GM18870 (cell line): Measurements from ENCODE around the gene XBP1.
"Not testable (repeated sequence)": the region's sequence is repeated elsewhere in the genome, so short reads cannot be mapped to it uniquely, and the experiment has no call there.

Experiments
- ATAC-seq: cut with Tn5 transposase; IDR thresholded peaks from one replicate; pipeline ENCODE4 v1.9.1; 2021; ENCODE audit warnings: moderate library complexity; ENCODE audit not compliant: unreplicated experiment

The XBP1 gene

DNA sequence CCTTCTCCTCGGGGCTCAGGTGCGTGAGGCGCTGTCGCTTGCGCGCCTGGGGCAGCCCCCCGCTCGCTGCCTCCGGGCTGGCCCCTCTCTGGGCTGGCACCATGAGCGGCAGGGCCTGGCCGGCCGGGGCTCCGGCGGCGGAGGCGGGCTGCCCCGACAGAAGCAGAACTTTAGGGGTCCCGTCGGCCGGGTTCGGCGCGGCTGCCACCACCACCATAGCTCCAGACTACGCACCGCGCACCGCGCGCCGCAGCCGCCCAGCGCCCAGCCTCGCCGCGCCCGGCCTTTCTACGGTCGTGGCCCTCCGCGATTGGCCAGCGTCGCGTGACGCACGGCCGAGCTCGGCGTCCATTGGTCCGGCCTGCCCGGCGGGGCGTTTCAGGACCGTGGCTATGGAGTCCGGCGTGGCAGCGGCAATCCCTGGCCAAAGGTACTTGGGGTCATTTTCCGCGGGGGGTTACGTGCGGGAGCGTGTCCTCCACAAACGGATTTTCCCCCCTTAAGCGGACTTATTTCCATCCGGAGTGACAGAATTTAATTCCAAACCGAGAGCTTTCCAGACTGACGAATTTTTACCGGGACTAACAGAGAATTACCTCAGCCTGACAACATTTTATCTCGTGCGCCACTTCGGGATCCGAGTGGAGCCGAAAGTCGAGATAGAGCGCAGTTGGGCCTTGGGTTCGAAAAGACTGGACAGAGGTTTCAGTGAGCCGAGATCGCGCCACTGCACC lies at the start of gene XBP1:
Gene XBP1, minus strand, starts transcription at position 262 of the 734 bp plus-strand sequence.
- peak; percentile 42 for ATAC-seq

DNA sequence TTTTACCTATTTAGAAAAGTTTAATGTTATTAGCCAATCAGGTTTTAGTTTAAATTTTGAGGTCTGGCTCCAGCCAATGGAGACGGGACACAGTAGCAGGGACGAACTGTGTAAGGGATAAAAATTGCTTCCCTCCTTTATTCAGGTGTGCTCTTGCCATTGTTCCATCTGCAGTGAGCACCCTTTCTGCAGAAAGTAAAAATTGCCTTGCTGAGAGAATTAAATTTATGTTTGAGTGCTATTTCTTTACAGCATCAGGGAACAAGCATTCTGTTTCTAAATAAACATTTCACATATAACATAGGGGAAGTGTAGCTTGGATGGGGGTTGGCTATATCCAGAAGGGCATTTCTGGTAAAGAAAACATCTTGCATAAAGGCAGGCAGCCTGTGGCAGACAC lies 46.6 kb upstream of the XBP1 start:
- ATAC-seq: no peak

DNA sequence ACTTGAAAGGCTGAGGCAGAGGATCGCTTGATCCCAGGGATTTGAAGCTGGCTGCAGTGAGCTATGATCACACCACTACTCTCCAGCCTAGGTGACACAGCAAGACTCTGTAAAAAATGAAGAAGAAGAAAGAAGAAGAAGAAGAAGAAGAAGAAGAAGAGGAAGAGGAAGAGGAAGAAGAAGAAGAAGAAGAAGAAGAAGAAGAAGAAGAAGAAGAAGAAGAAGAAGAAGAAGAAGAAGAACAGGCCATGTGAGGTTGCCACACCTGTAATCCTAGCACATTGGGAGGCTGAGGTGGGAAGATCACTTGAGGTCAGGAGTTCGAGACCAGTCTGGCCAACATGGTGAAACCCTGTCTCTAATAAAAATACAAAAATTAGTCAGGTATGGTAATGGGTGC lies 43.9 kb upstream of the XBP1 start:
- not testable (repeated sequence) for ATAC-seq

DNA sequence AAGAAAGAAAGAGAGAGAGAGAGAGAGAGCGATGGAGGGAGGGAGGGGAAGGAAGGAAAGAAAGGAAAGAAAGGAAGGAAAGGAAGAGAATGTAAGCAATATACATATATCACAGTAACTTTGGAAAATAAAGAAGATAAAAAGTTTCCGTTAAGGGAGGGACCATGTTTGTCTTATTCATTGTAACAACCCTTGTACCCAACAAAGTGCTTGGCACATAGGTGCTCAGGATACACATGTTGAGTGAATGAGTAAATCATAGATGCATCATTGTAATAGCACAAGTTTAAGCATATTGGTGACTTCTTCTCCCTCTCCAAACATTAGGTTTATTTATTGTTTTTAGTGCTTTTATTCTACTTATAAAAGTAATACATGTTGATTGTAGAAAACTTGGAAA lies 43.3 kb upstream of the XBP1 start:
- ATAC-seq: no peak

DNA sequence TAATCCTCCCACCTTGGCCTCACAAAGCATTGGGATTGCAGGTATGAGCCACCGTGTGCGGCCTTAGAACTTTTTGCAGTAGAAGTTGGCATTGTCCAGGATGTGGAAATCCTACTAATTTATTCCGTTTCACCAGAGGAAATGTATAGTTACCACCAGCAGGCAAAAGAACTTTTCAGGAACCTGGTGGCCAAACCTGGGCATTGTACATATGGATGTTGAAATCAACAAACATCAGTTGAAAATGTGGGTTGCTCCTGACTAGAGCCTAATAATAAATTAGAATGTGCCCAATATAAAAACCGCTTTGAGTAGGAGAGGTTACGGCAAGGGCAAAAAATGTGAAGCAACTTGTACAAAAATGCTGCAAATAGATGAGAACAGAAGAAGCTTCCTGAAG lies 40.7 kb upstream of the XBP1 start:
- no peak for ATAC-seq

DNA sequence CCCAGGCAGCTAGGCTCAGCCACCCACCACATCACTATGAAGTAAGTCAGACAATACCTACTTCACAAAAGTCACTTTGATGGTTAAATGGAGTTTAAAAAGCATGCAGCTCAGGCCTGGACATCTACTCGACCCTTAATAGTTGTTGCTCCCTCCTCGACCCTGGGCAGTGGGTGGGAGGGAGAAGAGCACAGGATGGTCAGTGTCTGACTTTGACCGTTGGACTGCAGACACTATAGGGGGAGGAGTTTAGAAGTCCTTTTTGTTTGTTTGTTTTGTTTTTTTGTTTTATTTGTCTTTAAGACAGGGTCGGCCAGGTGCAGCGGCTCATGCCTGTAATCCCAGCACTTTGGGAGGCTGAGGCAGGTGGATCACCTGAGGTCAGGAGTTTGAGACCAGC lies 38.6 kb upstream of the XBP1 start:
- ATAC-seq: no peak

DNA sequence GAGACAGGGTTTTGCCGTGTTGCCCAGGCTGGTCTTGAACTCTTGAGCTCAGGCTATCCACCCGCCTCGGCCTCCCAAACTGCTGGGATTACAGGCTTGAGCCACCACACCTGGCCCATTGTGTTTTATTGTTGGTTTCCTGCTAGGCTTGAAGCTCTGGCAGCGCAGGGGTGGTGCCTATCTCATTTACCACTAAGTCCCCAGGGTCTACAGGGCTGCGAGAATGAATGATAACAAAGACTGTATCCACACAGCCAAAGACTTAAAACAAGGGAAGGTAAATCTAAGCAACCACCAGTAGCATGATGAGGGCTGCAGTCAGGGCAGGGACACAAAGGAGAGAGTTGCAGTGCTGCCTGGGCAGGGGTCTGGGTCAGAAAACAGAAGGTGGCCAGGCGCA lies 37.3 kb upstream of the XBP1 start:
- no peak for ATAC-seq

DNA sequence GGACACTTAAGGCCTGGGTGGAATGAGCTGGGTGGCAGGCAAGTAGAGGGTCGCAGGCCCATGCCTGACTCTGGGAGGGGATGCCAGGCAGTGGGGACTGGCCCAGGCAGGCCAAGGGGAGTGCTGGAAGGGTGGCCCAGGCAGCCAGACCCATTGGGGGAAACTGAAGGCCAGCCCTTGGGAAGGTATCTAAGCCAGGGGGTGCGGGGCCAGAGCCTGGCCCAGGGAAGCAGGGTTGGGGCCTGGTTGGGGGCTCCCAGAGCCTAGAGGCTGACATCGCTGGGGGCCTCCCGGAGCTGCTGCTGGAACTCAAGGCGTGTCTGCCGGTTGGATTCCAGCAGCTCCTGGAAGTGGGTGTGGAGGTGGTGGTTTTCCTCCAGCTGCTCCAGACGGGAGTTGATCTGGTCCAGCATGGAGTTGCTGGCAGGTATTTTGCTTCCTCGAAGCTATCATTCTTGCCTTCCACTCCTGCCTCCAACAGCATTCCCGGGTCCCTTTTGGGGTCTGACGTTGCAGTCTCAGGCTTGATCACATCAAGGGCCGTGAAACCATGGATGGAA lies 35.3 kb upstream of the XBP1 start:
- ATAC-seq: no peak

DNA sequence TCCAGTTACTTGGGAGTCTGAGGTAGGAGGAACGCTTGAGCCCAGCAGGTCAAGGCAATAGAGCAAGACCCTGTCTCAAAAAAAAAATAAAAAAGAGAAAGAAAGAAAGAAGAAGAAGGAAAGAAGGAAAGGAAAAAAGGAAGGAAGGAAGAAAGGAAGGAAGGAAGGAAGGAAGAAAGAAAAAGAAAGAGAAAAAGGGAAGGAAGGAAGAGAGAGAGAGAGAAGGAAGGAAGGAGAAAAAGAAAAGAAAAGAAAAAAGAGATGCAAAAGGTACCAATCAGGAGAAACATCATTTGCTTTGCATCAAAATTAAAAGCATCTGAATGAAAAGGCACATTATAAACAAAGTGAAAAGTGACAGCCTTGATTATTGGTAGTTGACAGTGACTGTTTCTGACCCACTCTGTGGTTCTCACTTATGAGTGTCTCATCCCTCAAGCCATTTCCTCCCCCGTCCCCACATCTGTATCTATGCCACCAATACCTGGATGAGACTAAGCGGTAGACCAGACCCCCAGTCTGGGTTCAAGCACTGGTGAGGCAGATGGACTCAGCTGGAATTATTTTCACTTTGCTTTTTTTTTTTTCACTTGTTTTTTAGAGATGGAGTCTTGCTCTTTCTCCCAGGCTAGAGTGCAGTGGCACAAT lies 33.0 kb upstream of the XBP1 start:
- no peak for ATAC-seq

DNA sequence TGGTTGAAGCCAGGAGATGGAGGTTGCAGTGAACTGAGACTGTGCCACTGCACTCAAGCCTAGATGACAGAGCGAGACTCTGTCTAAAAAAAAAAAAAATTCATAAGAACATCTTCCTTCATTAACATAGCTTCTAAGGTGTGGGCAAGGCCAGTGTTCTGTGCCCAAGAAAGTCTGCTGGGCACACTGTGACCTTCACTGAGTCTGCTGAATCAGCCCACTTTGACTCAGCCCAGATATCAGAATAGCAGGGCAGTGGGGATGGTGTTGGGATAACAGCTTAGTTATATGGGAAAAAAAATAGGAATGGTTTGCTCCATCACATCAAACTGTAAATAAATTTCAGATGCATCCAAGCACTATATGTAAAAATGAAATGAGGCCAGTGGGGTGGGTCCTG lies 32.4 kb upstream of the XBP1 start:
- no peak for ATAC-seq

DNA sequence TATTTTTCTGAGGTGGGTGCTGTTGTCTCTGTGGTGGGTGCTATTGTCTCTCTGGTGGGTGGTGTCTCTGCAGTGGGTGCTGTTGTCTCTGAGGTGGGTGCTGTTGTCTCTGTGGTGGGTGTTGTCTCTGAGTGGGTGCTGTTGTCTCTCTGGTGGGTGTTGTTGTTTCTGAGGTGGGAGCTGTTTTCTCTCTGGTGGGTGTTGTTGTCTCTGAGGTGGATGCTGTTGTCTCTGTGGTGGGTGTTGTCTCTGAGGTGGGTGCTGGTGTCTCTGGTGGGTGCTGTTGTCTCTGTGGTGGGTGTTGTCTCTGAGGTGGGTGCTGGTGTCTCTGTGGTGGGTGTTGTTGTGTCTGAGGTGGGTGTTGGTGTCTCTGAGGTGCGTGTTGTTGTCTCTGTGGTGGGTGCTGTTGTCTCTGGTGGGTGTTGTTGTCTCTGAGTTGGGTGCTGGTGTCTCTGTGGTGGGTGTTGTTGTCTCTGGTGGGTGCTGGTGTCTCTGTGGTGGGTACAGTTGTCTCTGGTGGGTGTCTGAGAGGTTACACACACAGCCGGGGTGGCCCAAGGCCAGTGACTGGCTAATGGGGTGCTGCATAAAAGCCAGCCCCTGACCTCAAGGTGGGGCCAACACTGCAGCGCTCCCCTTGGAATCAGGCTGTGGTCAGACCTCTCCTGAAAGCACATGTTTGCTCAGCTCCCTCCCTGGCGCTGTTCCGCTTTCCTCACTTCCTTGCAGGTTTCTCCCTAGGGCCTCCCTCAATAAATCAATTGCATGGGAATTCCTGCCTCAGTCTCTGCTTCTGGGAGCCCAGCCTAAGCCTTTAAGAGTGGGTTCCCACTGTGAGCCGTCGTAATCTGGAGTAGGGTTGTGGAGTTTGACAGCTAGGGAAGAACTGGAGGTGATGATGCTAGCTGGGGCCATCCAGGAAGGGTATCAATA lies 31.0 kb upstream of the XBP1 start:
- no peak for ATAC-seq

DNA sequence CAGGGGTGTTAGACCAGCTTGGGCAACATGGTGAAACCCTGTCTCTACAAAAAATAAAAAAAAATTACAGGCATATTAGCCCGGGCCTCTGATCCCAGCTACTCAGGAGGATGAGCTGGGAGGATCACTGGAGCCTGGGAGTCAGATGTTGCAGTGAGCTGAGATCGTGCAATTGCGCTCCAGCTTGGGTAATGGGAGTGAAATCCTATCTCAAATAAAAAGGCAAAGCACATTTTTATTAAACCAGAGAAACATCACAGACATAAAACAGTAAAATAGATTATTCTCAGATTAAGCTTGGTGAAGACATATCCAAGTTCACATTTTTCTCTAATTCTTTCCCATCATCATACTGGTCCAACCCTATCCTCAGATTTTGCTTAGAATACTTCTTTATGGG lies 30.1 kb upstream of the XBP1 start:
- ATAC-seq: no peak

DNA sequence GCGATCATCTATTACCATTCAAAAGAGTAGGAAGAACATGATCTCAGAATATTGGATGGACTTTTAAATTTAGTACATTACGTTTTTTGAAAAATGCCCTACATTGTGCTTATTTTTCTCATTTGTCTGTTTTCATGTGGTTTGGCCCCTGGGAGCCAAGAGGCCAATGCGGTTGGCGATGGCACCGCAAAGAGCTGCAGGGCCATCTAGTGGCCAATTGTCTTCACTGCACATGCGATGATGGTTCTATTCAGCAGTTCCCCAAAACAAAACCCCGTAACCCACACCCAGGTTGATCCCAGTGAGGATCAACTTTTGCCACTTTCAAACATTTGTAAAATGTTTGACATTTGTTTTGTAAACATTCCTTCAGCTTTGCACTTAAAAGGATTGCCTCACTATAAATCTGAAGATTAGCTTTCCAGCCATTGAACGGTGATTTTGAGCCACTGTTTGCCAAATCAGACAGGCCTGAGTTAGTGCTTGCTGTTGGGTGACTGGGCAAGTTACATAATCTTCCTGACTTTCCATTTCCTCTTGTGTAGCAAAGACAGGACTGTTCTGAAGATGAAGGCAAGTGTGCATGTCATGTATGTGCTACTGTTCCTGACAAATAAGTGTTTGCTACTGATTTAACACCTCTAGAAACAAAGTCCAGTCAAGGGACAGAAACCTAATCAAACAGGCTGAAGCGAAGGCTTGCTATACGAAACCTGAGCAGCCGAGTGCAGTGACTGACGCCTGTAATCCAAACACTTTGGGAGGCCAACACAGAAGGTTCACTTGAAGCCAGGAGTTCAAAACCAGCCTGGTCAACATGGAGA lies 29.2 kb upstream of the XBP1 start:
- no peak for ATAC-seq

DNA sequence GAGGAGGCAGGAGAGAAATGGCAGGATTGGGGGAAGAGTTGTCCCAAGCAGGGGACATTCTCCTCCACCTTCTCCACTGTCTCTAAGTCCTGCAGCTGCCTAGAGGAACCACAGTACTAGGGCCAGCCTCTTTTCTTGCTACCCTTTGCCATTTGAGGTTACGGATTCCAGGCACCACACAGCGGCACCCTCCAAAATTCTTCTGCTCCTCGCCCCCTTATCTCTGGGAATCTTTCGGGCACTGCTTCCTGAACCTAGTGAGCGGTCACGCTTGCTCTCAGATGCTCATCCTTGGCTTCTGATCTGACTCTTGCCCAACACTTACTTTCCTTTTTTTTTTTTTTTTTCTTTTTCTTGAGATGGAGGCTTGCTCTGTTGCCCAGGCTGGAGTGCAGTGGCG lies 26.6 kb upstream of the XBP1 start:
- ATAC-seq: no peak

DNA sequence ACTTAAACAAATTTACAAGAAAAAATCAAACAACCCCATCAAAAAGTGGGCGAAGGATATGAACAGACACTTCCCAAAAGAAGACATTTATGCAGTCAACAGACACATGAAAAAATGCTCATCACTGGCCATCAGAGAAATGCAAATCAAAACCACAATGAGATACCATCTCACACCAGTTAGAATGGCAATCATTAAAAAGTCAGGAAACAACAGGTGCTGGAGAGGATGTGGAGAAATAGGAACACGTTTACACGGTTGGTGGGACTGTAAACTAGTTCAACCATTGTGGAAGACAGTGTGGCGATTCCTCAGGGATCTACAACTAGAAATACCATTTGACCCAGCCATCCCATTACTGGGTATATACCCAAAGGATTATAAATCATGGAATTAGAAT lies 26.1 kb upstream of the XBP1 start:
- not testable (repeated sequence) for ATAC-seq

DNA sequence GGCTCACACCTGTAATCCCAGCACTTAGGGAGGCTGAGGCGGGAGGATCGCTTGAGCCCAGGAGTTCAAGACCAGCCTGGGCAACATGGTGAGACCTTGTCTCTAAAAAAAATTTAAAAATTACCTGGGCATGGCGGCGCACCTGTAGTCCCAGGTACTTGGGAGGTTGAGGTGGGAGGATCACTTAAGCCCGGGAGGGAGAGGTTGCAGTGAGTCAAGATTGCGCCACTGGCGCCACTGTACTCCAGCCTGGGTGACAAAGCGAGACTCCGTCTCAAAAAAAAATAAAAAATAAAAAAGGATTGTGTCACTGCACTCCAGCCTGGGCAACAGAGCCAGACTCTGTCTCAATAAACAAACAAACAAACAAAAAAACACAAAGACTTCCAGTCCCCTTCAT lies 24.1 kb upstream of the XBP1 start:
- ATAC-seq: not testable (repeated sequence)

DNA sequence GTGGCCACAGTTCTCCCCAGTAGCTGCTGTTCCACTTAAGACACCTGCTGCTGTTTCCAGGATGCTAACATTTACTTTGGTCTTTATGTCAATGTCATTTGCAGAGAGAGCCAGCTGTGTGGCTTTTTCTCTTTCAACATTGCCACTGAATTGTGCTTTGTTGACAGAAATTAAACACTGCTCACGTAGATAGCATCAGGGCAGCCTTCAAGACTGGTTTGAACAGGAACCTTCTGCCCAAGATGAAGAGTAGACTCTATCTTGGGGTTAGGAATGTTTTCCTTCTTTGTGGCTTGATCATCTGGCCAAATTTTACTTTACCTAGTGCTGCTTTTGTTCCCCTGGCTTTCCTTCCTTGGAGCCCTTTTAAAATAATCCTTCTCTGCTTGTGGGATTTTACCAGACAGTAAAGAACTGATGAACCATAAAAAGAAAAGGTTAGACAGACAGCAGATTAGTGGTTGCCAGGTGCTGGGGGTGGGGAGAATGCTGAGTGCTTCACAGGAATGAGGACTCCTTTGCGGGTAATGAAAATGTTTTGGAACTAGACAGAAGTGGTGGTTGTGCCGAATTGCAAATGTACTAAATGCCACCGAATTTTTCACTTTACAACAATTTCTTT lies 22.7 kb upstream of the XBP1 start:
- ATAC-seq: no peak

DNA sequence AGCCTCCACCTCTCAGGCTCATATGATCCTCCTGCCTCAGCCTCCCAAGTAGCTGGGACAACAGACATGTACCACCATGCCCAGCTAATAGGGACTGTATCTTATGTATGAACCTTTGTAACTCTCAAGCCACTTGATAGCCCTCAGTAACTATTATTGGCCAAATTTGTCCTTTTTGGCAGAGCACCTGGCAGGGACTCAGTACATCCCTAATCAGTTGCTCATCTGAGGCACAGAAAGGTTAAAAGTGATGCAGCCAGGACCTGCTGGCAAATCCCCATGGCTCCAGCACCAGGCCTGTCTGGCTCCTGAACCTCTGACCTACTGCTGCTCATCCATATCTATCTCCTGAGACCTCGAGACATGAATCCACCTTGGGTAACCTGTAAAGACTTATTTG lies 21.1 kb upstream of the XBP1 start:
- ATAC-seq: no peak

DNA sequence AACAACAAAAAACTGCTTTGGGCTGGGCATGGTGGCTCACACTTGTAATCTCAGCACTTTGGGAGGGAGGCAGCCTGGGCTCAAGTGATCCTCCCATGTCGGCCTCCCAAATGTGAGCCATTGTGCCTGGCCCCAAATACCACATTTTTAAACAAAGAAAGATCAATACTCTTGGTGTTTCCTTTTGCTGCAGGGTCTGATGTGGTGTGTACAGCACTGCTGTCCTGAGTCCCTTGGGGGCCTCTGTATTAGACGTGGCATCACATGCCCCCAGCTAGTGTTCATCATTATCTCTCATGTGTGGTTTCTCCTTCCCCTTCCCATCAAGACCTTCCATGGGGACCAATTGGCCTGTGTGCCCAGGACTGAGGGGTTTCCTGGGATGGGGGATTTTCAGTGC lies 20.5 kb upstream of the XBP1 start:
- ATAC-seq: no peak
